ENCODE results near the gene UROC1.

Gene UROC1

DNA sequence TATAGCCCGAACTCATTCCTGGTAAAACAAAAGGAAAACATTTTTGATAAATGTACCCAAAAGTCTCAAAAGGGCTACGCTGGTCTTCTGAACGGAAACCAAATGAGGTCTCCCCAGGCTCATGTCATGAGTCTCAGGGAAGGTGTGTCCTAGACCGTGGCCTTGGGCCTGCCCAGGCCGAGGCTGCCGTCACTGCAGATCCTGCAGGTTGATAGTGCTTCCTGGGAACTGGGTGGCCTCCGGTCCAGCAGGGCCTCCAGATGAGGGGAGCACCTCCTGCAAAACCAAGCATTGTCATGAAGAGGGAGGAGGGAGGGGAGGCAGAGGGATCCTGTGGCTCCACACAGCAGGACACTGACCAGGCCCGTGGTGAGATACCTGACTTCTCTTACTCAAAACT, 79.4 kb downstream of the UROC1 start:
- no peak for DNase-seq

- no peak for DNase-seq
Measured at GRCh38 chr3:126436826-126437717, 80.5 kb downstream of the UROC1 start.

- DNase-seq: no peak
Measured at GRCh38 chr3:126435456-126436315, 81.9 kb downstream of the UROC1 start.

GRCh38 chr3:126434931-126435411, 82.6 kb downstream of the UROC1 start:
- DNase-seq: no peak

- DNase-seq: no peak
Measured at GRCh38 chr3:126434264-126434590, 83.3 kb downstream of the UROC1 start.

GRCh38 chr3:126433496-126434263, 83.9 kb downstream of the UROC1 start:
- no peak for DNase-seq

- no peak for DNase-seq
Measured at GRCh38 chr3:126433105-126433430, 84.5 kb downstream of the UROC1 start.

DNA sequence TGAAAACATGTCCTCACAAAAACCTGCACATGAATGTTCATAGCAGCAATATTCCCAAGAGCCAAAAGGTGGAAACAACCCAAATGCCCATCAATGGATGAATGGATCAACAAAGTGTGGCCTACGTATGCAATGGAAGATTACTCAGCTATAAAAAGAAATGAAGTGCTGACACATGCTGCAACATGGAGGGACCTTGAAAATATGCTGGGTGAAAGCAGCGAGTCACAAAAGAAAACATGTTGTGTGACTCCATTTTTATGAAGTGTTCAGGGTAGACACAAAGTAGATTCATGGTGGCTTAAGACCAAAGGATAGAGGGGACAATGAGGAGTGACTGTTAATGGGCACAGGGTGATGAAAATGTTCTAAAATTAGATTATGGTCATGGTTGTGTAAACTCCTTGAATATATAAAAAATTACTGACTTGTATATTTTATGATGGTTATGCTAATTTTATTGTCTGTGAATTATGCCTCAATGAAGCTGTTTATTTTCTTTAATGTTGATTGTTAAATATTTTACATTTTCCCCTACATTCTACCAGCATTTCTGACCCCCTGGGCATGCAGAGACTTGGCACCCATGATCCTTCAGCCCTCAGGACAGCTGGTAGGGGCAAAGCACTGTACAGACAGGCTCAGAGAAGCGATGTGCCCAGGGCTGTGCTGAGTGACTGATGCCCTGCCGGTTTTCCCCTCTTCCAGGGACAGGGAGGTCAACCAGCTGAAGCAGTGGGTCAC, 85.0 kb downstream of the UROC1 start:
- DNase-seq: no peak

All from OCI-M1 (cell line).